ENCODE data around the gene GPS2.

DNA sequence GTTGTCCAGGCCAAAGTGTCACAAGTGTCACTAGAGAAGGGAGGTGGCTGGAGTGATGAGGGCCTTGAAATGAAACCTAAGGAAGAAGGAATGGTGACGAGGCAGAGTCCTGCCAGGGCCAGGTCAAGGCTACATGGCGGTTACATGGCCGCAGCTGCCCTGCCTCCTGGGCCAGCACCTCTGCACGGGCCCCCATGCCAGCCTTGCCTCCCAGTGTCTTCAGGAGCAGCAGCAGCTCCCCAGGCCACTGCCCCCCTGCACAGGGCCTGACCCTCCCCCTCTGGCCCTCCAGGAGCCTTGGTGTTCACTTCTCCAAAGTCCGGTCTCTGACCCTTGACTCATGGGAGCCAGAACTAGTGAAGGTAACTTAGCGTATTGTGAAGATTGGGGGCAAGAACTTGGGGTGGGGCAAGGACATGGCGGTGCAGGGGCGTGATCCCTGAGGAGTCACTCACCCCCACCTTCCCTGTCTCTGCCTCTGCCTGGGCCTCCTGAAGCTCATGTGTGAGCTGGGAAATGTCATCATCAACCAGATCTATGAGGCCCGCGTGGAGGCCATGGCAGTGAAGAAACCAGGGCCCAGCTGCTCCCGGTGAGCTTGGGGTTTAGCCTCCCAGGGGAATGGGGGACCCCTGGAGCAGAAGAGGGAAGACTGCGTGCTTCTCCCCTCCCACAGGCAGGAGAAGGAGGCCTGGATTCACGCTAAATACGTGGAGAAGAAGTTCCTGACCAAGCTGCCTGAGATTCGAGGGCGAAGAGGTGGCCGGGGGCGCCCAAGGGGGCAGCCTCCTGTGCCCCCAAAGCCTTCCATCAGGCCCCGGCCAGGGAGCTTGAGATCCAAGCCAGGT, 32.7 kb upstream of the GPS2 start:
- TF ChIP-seq, protein P1, sequence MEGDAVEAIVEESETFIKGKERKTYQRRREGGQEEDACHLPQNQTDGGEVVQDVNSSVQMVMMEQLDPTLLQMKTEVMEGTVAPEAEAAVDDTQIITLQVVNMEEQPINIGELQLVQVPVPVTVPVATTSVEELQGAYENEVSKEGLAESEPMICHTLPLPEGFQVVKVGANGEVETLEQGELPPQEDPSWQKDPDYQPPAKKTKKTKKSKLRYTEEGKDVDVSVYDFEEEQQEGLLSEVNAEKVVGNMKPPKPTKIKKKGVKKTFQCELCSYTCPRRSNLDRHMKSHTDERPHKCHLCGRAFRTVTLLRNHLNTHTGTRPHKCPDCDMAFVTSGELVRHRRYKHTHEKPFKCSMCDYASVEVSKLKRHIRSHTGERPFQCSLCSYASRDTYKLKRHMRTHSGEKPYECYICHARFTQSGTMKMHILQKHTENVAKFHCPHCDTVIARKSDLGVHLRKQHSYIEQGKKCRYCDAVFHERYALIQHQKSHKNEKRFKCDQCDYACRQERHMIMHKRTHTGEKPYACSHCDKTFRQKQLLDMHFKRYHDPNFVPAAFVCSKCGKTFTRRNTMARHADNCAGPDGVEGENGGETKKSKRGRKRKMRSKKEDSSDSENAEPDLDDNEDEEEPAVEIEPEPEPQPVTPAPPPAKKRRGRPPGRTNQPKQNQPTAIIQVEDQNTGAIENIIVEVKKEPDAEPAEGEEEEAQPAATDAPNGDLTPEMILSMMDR (IDR thresholded peaks at IDR 0.05) = no peak
- no peak for TF ChIP-seq EZH2 (IDR thresholded peaks at IDR 0.05)
